ENCODE data around the gene PDCD10.

GRCh38 chr3:167651826-167652225 is 82.9 kb downstream of the PDCD10 start:
- TF ChIP-seq RXRA (IDR thresholded peaks at IDR 0.05; ENCODE audit: borderline replicate concordance, low read depth): no peak
- no peak for TF ChIP-seq EZH2phosphoT487 (IDR thresholded peaks at IDR 0.05; ENCODE audit: borderline replicate concordance, low read depth)
- TF ChIP-seq, protein P1, sequence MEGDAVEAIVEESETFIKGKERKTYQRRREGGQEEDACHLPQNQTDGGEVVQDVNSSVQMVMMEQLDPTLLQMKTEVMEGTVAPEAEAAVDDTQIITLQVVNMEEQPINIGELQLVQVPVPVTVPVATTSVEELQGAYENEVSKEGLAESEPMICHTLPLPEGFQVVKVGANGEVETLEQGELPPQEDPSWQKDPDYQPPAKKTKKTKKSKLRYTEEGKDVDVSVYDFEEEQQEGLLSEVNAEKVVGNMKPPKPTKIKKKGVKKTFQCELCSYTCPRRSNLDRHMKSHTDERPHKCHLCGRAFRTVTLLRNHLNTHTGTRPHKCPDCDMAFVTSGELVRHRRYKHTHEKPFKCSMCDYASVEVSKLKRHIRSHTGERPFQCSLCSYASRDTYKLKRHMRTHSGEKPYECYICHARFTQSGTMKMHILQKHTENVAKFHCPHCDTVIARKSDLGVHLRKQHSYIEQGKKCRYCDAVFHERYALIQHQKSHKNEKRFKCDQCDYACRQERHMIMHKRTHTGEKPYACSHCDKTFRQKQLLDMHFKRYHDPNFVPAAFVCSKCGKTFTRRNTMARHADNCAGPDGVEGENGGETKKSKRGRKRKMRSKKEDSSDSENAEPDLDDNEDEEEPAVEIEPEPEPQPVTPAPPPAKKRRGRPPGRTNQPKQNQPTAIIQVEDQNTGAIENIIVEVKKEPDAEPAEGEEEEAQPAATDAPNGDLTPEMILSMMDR (IDR thresholded peaks at IDR 0.05): no peak
- no peak for TF ChIP-seq RFX5 (IDR thresholded peaks at IDR 0.05; ENCODE audit: low read length)
- TF ChIP-seq, protein P2, sequence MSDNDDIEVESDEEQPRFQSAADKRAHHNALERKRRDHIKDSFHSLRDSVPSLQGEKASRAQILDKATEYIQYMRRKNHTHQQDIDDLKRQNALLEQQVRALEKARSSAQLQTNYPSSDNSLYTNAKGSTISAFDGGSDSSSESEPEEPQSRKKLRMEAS (IDR thresholded peaks at IDR 0.05; ENCODE audit: low read depth): no peak
- TF ChIP-seq POLR2AphosphoS5 (IDR thresholded peaks at IDR 0.05; ENCODE audit: low read depth, low read length): no peak
- no peak for TF ChIP-seq FOXM1 (IDR thresholded peaks at IDR 0.05; ENCODE audit: low read depth)
- TF ChIP-seq, protein P3, sequence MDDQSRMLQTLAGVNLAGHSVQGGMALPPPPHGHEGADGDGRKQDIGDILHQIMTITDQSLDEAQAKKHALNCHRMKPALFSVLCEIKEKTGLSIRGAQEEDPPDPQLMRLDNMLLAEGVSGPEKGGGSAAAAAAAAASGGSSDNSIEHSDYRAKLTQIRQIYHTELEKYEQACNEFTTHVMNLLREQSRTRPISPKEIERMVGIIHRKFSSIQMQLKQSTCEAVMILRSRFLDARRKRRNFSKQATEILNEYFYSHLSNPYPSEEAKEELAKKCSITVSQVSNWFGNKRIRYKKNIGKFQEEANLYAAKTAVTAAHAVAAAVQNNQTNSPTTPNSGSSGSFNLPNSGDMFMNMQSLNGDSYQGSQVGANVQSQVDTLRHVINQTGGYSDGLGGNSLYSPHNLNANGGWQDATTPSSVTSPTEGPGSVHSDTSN (IDR thresholded peaks at IDR 0.05): no peak
- TF ChIP-seq NFIC (IDR thresholded peaks at IDR 0.05; ENCODE audit: borderline replicate concordance): no peak
- TF ChIP-seq TEAD4 (IDR thresholded peaks at IDR 0.05; ENCODE audit: borderline replicate concordance, insufficient read depth): no peak
